Inferior parietal cortex (tissue), 1 donor: Measurements from ENCODE around the gene IMMP1L.

Experiments used
- DNase-seq: peaks from one replicate; pipeline ENCODE4 v3.0.0-alpha.2; 2016; ENCODE audit errors: extremely low spot score

Gene IMMP1L

GRCh38 chr11:31397239-31397834 lies 112.1 kb downstream of the IMMP1L start:
- DNase-seq = peak; percentile 72

DNA sequence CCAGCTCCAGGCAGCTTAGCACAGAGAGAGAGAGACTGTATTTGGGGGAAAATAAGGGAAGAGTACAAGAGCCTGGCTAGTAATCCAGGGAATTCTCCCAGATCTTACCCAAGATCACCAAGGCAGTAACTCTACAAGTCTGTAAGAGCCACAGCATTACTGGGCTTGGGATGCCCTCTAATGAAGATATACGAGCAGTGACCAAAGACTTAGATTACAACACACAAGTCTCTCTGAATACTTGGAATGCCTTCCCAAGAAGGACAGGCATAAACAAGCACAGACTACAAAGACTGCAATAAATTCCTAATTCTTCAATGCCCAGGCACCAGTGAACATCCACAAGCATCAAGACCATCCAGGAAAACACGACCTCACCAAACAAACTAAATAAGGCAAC lies 122.0 kb downstream of the IMMP1L start:
- no peak for DNase-seq

- DNase-seq = no peak
Observed at GRCh38 chr11:31383116-31383515, 126.3 kb downstream of the IMMP1L start.
